Central memory CD4-positive, alpha-beta T cell (primary cell): ENCODE results near the gene EPHB3.
A peak's percentile ranks its signal among the peaks of the same experiment; 100 is the strongest.

Source experiments
- DNase-seq: peaks from one replicate; pipeline ENCODE4 v3.0.0; 2022

The EPHB3 gene

DNA sequence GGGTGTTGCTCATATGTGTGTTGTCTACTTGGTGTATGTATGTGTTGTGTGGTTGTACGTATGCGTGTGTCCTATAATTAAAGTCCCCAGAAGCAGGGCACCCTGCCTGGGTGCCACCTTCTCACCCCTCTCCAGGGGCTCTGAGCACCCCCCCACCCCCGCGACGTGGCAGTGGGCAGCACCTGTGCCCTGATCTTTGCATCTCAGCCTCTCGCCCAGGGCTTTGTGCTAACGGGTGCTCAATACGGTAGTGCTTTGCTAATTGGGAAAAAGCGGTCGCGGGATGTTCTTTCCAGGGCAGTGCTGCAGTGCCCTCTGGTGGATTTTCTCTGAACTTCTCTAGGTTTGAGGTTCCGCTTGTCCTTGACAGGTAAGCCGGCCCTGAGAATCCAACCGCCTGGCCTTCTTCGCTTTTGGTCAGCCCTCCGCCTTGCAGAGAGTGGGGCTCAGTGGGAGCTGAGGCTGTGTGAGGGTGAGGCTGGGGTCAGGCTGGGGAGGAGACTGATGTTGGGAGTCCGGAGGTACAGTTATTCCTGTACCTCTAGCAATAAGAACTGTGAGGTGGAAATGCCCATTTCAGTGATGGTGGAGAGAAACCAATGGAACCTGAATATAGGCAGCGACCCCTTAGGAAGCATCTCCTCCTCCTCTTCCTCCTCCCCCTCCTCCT, 17.6 kb upstream of the EPHB3 start:
- peak; percentile 71 for DNase-seq

GRCh38 chr3:184544513-184544861, 17.1 kb upstream of the EPHB3 start:
- DNase-seq, result no peak

DNA sequence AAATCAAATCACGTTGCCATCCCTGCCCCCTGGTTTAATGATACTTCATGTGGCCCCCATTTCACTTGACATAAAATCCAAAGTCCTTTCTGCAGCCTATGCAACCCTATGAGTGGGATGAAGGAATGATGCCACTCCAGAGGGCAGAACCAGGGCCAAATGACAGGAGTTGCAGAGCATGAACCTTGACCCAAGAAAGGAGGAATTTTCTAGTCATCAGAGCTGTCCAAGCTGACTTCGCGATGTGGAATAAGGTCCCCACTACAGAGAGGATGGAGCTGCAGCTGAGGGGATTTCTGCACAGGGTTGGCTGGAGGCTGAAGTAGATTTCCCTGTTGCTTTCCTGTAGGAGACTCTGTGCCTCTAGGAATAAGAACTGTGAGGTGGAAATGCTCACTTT, 15.8 kb upstream of the EPHB3 start:
- DNase-seq, result no peak

DNA sequence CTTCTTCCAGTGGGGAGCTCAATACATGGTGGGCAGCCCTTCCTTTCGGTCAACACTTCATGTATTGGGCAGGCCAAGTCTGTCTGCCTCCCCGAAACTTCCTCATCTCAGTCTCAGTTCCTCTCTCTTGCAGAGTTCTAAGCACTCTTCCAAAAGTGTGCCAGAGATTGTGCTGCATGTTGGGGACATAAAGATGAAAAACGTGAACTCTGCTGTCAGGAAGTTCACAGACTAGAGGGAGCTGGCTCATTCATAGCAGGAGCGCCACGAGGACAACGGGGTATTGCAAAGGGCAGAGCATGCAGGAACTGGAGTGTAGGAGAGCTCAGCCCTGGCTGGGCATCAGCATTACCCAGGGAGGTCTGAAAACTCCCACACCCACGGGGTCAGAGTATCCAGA, 15.3 kb upstream of the EPHB3 start:
- DNase-seq, result no peak

GRCh38 chr3:184549796-184550577, 11.6 kb upstream of the EPHB3 start:
- DNase-seq, result no peak

DNA sequence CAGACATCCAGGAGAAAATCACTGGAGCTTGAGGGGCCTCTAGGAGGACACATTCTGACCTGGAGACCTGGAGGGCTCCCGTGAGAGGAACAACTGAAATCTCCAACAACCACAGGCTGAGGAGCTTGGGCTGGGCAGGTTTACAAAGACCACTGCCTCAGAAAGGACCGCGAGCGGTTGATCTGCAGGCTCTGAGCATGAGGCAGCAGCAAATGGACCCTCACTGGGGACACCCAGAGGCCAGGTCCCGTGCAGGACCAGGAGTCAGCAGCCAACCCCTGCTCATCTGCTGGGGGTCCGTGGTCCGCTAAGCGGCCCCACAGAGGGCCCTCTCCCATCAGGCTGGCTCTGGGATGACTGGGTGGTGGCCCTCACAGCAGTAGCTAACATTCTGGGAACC, 10.5 kb upstream of the EPHB3 start:
- no peak for DNase-seq

DNA sequence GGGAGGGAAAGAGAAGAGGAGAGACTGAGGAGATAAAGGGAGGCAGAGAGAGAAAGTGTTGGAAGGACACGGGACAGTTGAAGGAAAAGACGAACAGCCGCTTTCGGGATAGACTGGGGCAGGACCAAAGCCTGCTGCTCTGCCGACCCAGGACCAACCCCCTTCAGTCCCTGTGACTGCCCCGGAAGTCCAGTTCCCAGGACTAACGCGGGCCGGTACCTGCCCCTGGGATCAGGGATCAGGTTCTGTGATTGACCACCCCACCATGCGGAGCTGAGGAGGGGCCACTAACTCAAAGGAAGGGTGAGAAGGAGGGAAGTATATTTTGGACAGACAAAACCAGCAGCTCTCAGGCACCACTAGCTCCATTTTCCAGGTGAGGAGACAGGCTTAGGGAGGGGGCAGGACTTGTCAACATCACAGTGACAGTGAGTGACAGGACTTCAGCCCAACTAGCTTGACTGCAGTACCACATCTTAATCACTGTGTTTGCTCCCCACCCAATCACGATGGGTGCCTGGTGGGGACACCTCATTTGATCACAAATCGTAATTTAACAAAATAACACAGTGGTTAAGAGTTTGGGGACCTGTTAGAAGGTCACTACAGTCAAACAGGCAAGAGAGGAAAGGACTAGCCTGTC, 9.8 kb upstream of the EPHB3 start:
- no peak for DNase-seq

- no peak for DNase-seq
These were observed 9.3 kb upstream of the EPHB3 start for GRCh38 chr3:184552296-184552695.

- no peak for DNase-seq
These were observed 8.7 kb upstream of the EPHB3 start for GRCh38 chr3:184552863-184553262.

DNA sequence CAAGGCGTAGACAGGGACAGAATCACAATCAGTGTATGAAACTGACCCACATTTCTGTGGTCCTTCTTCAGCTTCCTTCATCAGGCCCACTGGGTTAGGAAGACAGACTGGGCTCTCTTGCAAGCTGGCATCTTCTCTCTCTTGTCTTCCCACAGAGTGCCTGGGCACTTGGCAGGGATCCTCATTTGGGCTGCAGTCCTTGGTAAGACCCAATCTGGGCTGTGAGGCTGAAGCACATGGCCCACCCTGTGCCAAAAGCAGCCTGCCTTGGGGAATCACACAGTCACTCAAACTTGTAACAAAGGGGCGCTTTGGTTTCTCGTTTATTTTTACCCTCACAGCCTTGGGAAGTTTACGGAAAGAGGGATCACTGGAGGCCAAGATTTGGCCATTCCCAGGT, 8.2 kb upstream of the EPHB3 start:
- no peak for DNase-seq

- no peak for DNase-seq
These were observed 7.1 kb upstream of the EPHB3 start for GRCh38 chr3:184554461-184554860.

GRCh38 chr3:184556582-184557347, 4.8 kb upstream of the EPHB3 start:
- DNase-seq, result peak; percentile 66

GRCh38 chr3:184557348-184557950, 4.1 kb upstream of the EPHB3 start:
- no peak for DNase-seq

DNA sequence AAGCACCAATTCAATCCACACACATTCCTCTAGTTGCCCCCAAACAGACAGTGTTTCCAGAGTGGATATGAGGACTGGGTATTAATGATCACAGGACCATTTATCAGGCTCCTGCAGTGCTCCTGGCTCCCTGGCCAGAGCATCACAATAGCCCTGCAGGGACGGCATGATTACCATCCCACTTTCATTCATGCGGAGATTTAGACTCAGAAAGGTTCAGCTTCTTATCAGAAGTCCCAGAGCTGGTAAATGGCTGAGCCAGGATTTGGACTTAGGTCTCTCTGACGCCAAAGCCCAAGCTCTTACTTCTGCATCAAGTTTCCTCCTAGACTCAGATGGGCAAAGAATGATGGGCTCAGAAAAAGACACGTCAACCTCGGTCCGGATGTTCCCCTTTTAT, 2.9 kb upstream of the EPHB3 start:
- DNase-seq, result no peak

GRCh38 chr3:184559336-184559735, 2.2 kb upstream of the EPHB3 start:
- no peak for DNase-seq

- no peak for DNase-seq
These were observed 1.1 kb upstream of the EPHB3 start for GRCh38 chr3:184560531-184560930.

- DNase-seq, result peak; percentile 17
These were observed 610 bp downstream of the EPHB3 start for GRCh38 chr3:184561913-184562877.

DNA sequence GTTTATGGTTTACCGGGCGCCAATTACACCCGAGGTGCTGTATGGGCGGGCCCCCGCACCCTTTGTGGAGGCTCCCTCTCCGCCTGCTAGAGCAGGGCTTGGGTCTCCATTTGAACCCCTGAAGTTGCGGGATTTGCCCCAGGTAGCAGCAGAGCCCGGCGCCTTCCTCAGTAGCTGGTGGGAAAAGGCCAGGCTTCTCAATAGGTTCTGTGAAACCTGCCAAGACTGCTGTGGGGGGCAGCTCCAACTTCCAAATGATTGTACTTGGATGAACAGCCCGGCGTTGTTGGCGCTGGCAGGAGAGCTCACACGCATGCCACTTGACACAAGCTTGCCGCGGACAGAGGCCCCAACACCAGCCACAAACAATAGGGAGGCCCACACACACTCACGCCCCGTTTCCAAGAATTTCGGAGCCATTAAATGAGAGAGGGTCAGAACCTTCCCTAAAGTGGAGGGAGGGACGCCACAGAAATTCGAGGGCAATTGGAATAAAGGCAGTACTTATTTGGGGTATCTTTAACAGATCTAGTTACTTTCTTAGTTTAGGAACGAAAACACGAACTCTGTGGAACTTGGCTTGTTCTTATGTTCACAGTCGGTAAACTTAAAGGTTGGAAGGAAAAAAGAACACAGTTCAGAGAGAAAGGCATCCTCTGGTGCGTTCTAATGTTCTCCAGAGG, 1.4 kb downstream of the EPHB3 start:
- DNase-seq, result no peak

DNA sequence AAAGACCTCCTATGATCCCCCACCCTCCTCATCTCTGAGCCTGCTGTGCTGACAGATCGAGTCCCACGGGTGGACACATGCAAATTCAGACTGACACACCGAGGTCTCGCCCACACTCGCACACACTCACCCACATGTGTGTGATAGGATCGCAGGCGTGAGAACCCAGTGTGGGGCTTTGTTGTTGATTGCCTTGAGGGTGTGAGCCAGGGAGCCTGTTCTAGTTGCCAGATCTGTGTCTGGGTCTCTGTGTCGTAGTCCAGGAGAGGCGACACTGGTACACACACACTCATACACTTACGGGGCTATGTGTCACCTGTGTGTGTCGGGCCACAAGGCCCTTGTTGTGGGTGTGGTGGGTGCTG, 2.0 kb downstream of the EPHB3 start:
- no peak for DNase-seq

- DNase-seq, result no peak
These were observed 2.5 kb downstream of the EPHB3 start for GRCh38 chr3:184563941-184564684.
